ENCODE data around the gene C1orf115.

DNA sequence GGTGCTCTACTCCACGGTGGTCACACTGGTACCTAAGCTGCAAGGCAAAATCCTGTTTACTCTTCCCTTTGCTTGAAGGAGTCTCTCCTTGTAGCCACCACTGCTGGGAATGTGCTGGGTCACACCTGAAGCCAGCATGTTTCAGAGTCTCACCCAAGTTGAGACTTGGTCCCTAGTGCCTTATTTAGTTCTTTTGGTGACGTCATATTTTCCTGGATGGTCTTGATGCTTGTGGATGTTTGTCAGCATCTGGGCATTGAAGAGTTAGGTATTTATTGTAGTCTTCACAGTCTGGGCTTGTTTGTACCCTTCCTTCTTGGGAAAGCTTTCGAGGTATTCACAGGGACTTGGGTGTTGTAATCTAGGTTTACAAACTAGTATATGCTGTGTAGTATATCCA lies 52.4 kb downstream of the C1orf115 start:
- TF ChIP-seq CTCF (IDR thresholded peaks at IDR 0.05; ENCODE audit: low read depth, low read length) = no peak
- TF ChIP-seq POLR2A (IDR thresholded peaks at IDR 0.05; ENCODE audit: extremely low read depth, insufficient read length) = no peak

Data from NB4 (cell line).